Activated naive CD4-positive, alpha-beta T cell treated with anti-CD3 and anti-CD28 coated beads, Interleukin-2, amount 50 U/mL, for 16 hours (primary cell): ENCODE results near the gene TRMT11.
"Not testable (repeated sequence)": the region's sequence is repeated elsewhere in the genome, so short reads cannot be mapped to it uniquely, and the experiment has no call there.

Source experiments
- DNase-seq: peaks from one replicate; pipeline ENCODE4 v3.0.0-alpha.2; 2020

TRMT11 gene

DNA sequence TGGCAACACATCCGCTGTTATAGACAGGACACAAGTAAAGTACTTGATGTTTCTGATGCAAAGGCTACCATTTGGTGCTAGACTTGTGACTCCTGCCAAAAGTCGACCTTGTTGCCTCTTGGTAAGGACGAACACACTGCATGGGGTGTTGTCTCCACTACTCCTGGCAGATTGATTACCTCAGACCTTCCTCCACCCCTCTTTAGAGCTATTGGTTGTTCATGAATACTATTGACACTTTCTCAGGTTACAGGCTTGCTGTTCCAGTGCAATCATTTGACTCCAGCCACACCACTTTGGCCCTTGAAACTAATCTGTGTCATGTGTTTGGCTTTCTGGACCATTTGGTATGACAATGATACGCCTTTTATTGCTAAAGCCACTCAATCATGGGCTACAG lies 62.3 kb downstream of the TRMT11 start:
- no peak for DNase-seq

GRCh38 chr6:126050795-126051194 lies 64.5 kb downstream of the TRMT11 start:
- DNase-seq, result no peak

- no peak for DNase-seq
Observed at GRCh38 chr6:126051791-126052190, 65.5 kb downstream of the TRMT11 start.

- no peak for DNase-seq
Observed at GRCh38 chr6:126052485-126052884, 66.1 kb downstream of the TRMT11 start.

GRCh38 chr6:126054258-126054702 lies 67.9 kb downstream of the TRMT11 start:
- DNase-seq, result no peak

GRCh38 chr6:126054802-126055201 lies 68.5 kb downstream of the TRMT11 start:
- DNase-seq, result no peak

GRCh38 chr6:126055449-126055848 lies 69.1 kb downstream of the TRMT11 start:
- DNase-seq, result no peak

GRCh38 chr6:126056355-126057004 lies 70.1 kb downstream of the TRMT11 start:
- DNase-seq, result no peak

DNA sequence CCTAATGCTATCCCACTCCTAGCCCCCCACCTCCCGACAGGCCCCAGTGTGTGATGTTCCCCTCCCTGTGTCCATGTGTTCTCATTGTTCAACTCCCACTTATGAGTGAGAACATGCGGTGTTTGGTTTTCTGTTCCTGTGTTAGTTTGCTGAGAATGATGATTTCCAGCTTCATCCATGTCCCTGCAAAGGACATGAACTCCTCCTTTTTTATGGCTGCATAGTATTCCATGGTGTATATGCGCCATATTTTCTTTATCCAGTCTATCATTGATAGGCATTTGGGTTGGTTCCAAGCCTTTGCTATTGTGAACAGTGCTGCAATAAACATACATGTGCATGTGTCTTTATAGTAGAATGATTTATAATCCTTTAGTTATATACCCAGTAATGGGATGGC lies 71.7 kb downstream of the TRMT11 start:
- not testable (repeated sequence) for DNase-seq

- no peak for DNase-seq
Observed at GRCh38 chr6:126060400-126060799, 74.1 kb downstream of the TRMT11 start.

- DNase-seq, result no peak
Observed at GRCh38 chr6:126063512-126064146, 77.3 kb downstream of the TRMT11 start.

DNA sequence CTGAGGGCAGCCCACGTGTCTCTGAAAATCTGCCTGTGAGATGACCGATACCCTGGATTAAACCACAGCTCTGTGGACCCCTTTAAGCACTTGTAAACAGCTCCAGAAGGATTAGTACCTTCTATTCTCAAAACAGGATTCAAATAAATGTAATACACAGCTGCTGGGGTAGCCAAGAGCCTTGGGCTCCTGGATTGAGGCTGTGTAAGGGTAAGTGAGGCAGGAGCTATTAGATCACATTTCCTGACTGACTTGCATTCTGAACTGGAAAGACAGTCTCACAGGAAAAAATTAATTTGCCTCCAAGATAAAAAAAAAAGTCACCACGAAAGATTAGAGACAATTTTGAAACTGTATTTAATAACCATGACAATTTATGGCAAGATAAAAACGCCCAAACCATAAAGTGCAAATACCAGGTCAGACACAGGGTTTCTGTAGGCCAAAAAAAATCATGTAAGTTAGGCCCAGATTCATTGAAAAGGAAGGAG lies 78.0 kb downstream of the TRMT11 start:
- DNase-seq, result no peak

GRCh38 chr6:126064748-126065401 lies 78.5 kb downstream of the TRMT11 start:
- DNase-seq, result no peak

- no peak for DNase-seq
Observed at GRCh38 chr6:126066053-126067048, 80.0 kb downstream of the TRMT11 start.

- DNase-seq, result no peak
Observed at GRCh38 chr6:126067073-126067472, 80.7 kb downstream of the TRMT11 start.

DNA sequence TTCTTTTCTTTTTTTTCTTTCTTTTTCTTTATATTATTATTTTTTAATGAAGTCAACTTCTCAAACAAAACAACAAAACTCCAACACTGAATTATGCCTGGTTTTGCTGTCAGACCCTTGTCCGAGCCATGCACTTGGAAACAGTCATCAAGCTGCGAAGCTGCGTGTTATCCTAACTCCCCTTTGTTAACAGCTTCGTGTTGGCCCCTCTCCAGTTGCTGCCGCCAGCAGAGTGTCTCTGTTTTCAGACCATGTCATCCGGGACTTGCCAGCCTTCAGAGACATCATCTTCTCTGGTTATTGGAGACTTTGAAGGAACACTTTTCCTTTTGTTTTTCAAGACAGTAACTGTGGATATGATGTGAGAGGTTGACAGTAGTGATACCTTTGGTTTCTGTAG lies 83.1 kb downstream of the TRMT11 start:
- no peak for DNase-seq

DNA sequence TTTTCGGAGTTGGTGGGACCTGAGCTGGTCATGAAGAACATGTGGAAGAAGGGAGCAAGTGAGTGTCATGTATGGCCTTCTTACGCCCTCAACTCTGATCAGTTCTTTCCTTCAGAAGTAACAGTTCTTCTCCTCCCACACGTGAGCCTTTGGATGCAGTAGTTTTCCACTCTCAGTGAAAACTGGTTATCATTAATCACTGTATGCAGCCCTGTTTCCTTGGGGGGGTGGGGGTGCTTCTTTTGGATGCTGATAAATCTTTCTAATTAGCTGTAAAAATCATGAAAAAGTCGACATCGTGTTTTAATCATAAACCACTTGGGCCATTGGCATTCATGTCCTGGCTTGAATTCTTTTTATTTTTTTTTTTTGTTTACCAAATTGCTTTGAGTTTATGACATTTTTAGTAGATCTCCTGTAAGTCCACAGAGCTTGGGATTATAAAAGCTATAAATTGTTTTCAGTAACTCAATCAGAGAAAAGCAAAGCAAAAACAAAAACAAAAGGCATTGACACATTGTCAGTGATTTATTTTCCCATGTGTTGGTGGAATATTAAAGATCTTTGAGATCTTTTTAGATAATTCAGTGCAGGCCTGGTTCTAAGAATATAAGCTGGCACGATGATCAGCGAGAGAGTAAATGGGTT lies 84.8 kb downstream of the TRMT11 start:
- no peak for DNase-seq

GRCh38 chr6:126072172-126072571 lies 85.8 kb downstream of the TRMT11 start:
- no peak for DNase-seq

- DNase-seq, result no peak
Observed at GRCh38 chr6:126072834-126073233, 86.5 kb downstream of the TRMT11 start.

- DNase-seq, result no peak
Observed at GRCh38 chr6:126075335-126076071, 89.2 kb downstream of the TRMT11 start.

- no peak for DNase-seq
Observed at GRCh38 chr6:126076992-126077664, 90.8 kb downstream of the TRMT11 start.
